Astrocyte (in vitro differentiated cells and primary cell): ENCODE data around the gene GPS2. TPM values are rescaled to one million over a fixed set of nuclear protein-coding genes. Genes with fewer than 3 reads are reported as not detected.

Experiments
- DNase-seq: peaks from one replicate; pipeline ENCODE4 v3.0.0-alpha.2; 2010; ENCODE audit warnings: low read depth
- FAIRE-seq: peaks from 2 replicates; lab custom pipeline; 2011; peaks lifted over from hg19 to GRCh38; lab: Jason Lieb, UNC
- H2AFZ ChIP-seq: 2 replicates; pipeline ENCODE4 v1.6.0; 2012; ENCODE audit warnings: low read depth, low read length, inconsistent platforms
- H3K27ac ChIP-seq: 2 replicates; pipeline ENCODE4 v1.5.1; 2011; ENCODE audit warnings: low read depth, low read length, inconsistent platforms
- H3K27me3 ChIP-seq: 2 replicates; pipeline ENCODE4 v1.6.0; 2011; ENCODE audit warnings: low read length, inconsistent platforms; ENCODE audit not compliant: insufficient read depth
- H3K36me3 ChIP-seq: 2 replicates; pipeline ENCODE4 v1.5.1; 2011; ENCODE audit warnings: low read length, inconsistent platforms; ENCODE audit not compliant: insufficient read depth
- H3K4me1 ChIP-seq: 2 replicates; pipeline ENCODE4 v1.5.1; 2011; ENCODE audit warnings: low read length, inconsistent platforms; ENCODE audit not compliant: insufficient read depth
- H3K4me2 ChIP-seq: 2 replicates; pipeline ENCODE4 v1.6.0; 2012; ENCODE audit warnings: low read length, inconsistent platforms
- H3K4me3 ChIP-seq: 2 replicates; pipeline ENCODE4 v1.5.1; 2011; ENCODE audit warnings: low read depth, mild to moderate bottlenecking, low read length, inconsistent platforms; ENCODE audit not compliant: insufficient read depth
- H3K79me2 ChIP-seq: 2 replicates; pipeline ENCODE4 v1.6.0; 2012; ENCODE audit warnings: mild to moderate bottlenecking, low read length, inconsistent platforms; ENCODE audit not compliant: insufficient read depth
- H3K9ac ChIP-seq: 2 replicates; pipeline ENCODE4 v1.6.0; 2012; ENCODE audit warnings: mild to moderate bottlenecking, low read length, inconsistent platforms
- H3K9me3 ChIP-seq: 2 replicates; pipeline ENCODE4 v1.5.1; 2012; ENCODE audit warnings: low read depth, mild to moderate bottlenecking, low read length, inconsistent platforms; ENCODE audit not compliant: insufficient read depth
- H4K20me1 ChIP-seq: 2 replicates; pipeline ENCODE4 v1.6.0; 2012; ENCODE audit warnings: low read length, inconsistent platforms; ENCODE audit not compliant: insufficient read depth
- H3K27ac Mint-ChIP-seq: one replicate; pipeline ENCODE4 v1.8.0; 2021; ENCODE audit warnings: mild to moderate bottlenecking, mixed read lengths; ENCODE audit not compliant: unreplicated experiment
- H3K27me3 Mint-ChIP-seq: one replicate; pipeline ENCODE4 v1.8.0; 2021; ENCODE audit warnings: low read depth, mixed read lengths; ENCODE audit not compliant: unreplicated experiment
- H3K36me3 Mint-ChIP-seq: one replicate; pipeline ENCODE4 v1.8.0; 2021; ENCODE audit warnings: low read depth, mixed read lengths; ENCODE audit not compliant: unreplicated experiment
- H3K4me1 Mint-ChIP-seq: one replicate; pipeline ENCODE4 v1.8.0; 2021; ENCODE audit warnings: low read depth, mixed read lengths; ENCODE audit not compliant: unreplicated experiment
- H3K4me3 Mint-ChIP-seq: one replicate; pipeline ENCODE4 v1.8.0; 2021; ENCODE audit warnings: mild to moderate bottlenecking, moderate library complexity, mixed read lengths; ENCODE audit not compliant: unreplicated experiment
- H3K9me3 Mint-ChIP-seq: one replicate; pipeline ENCODE4 v1.8.0; 2021; ENCODE audit warnings: mild to moderate bottlenecking, mixed read lengths; ENCODE audit not compliant: unreplicated experiment
- EZH2 ChIP-seq: IDR thresholded peaks from 2 replicates; pipeline ENCODE4 v1.6.1; 2012; ENCODE audit warnings: mild to moderate bottlenecking, low read length, inconsistent platforms; ENCODE audit not compliant: insufficient read depth
- total RNA-seq: library from RNA; stranded (reverse); gene quantifications from 2 replicates; pipeline ENCODE4 v1.2.1, GENCODE V29; 2021
- TF ChIP-seq, protein P1 (sequence below): IDR thresholded peaks from 2 replicates; pipeline ENCODE4 v1.5.1; 2011; ENCODE audit warnings: low read depth, mild to moderate bottlenecking, inconsistent platforms, low read length, moderate library complexity; ENCODE audit not compliant: insufficient read depth

Gene GPS2
- total RNA-seq, 1 donor from 2014 or later, result 49.8 TPM

DNA sequence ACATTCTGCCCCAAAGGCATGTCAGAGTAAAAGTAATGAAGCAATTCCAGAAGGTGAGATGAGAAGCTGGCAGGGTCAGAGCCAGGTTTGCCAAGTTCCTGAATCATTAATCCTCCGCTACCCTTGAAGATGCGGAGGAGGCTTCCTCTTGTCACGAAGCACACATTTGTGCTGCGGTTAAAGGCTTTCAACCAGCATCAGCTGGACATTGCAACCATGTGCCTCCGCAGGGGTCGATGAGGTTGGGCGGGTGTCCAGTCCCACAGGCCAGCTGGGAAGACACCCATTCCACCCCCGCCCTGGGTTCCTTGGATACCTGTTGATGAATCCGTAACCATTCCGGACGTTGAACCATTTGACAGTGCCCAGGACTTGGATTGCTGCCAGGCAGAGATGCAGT, 22.0 kb downstream of the GPS2 start:
- no peaks in the 10 kb centered on the region for H3K36me3 ChIP-seq
- no peak overlapping the region for H3K4me2 ChIP-seq
- H3K36me3 Mint-ChIP-seq, result peaks cover 2% of the 10 kb centered on the region
- peaks cover 8% of the 10 kb centered on the region for H3K4me1 ChIP-seq
- no peaks in the 10 kb centered on the region for H3K9me3 ChIP-seq
- no peak for DNase-seq
- no peaks in the 10 kb centered on the region for H3K9me3 Mint-ChIP-seq
- H3K27me3 Mint-ChIP-seq, result peaks cover 56% of the 10 kb centered on the region
- no peak overlapping the region for H3K9ac ChIP-seq
- no peak overlapping the region for H3K27ac Mint-ChIP-seq
- TF ChIP-seq, protein P1, sequence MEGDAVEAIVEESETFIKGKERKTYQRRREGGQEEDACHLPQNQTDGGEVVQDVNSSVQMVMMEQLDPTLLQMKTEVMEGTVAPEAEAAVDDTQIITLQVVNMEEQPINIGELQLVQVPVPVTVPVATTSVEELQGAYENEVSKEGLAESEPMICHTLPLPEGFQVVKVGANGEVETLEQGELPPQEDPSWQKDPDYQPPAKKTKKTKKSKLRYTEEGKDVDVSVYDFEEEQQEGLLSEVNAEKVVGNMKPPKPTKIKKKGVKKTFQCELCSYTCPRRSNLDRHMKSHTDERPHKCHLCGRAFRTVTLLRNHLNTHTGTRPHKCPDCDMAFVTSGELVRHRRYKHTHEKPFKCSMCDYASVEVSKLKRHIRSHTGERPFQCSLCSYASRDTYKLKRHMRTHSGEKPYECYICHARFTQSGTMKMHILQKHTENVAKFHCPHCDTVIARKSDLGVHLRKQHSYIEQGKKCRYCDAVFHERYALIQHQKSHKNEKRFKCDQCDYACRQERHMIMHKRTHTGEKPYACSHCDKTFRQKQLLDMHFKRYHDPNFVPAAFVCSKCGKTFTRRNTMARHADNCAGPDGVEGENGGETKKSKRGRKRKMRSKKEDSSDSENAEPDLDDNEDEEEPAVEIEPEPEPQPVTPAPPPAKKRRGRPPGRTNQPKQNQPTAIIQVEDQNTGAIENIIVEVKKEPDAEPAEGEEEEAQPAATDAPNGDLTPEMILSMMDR, result no peak
- TF ChIP-seq EZH2, result no peak
- peak overlapping the region; percentile 64 for H3K4me3 Mint-ChIP-seq
- no peaks in the 10 kb centered on the region for H3K79me2 ChIP-seq
- H4K20me1 ChIP-seq, result no peaks in the 10 kb centered on the region
- no peak overlapping the region for H2AFZ ChIP-seq
- no peak overlapping the region for H3K4me3 ChIP-seq
- H3K27ac ChIP-seq, result no peak overlapping the region
- peaks cover 42% of the 10 kb centered on the region for H3K27me3 ChIP-seq
- FAIRE-seq, result no peak
- H3K4me1 Mint-ChIP-seq, result peaks cover 2% of the 10 kb centered on the region

DNA sequence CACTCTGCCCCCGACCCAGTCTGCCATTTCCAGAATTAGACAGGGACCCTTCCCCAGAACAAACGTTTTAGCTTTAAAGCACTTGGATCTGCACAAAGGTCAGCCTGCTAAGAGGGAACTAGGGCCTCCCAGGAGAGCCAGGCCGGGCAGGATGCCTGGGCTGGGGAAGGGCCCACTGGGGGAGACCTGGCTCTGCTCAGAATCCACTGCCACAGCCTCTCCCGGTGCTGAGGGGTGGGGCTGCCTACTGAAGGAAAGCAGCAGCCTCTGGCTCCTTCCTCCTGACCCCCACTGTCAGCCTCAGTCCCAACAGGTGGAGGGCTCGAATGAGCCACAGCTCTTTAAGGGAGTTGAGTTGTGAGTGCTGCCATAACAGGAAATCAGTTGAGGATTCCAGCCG, 22.4 kb downstream of the GPS2 start:
- Histone ChIP-seq H3K36me3 (no peaks in the 10 kb centered on the region), H3K4me2 (no peak overlapping the region), H3K27me3 (peaks cover 45% of the 10 kb centered on the region), H3K9ac (no peak overlapping the region), H4K20me1 (no peaks in the 10 kb centered on the region), H3K4me3 (no peak overlapping the region), H3K4me1 (peaks cover 8% of the 10 kb centered on the region), H3K27ac (no peak overlapping the region), H3K79me2 (no peaks in the 10 kb centered on the region), H2AFZ (no peak overlapping the region), H3K9me3 (no peaks in the 10 kb centered on the region)
- Mint-ChIP-seq H3K4me1 (peaks cover 2% of the 10 kb centered on the region), H3K36me3 (peaks cover 2% of the 10 kb centered on the region), H3K27ac (no peak overlapping the region), H3K4me3 (peak overlapping the region; percentile 64), H3K27me3 (peaks cover 58% of the 10 kb centered on the region), H3K9me3 (no peaks in the 10 kb centered on the region)
- no peak for TF ChIP-seq EZH2
- TF ChIP-seq, protein P1, result no peak
- DNase-seq, result no peak
- no peak for FAIRE-seq

DNA sequence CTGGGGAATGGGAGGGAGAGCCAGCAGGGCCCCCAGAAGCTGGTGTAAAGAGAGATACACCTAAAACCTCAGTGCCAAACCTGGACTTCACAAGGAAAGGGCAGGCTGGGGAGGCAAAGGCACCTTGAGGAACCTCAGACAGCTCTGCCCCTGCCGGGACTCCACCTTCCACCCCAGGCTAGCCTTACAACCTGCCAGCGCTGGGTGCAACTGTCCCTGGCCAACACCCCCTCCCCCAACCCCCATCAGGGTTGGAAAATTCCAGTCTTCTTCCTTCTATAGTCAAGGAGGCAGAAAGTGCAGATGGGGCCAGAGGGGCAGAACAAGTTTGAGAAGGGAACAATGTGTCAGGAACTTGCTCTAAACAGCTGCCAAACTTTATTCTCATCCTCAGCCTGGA, 23.0 kb downstream of the GPS2 start:
- no peak overlapping the region for H3K4me3 ChIP-seq
- peaks cover 2% of the 10 kb centered on the region for H3K36me3 Mint-ChIP-seq
- no peak overlapping the region for H2AFZ ChIP-seq
- no peak overlapping the region for H3K27ac ChIP-seq
- no peak overlapping the region for H3K4me2 ChIP-seq
- peaks cover 63% of the 10 kb centered on the region for H3K27me3 Mint-ChIP-seq
- FAIRE-seq (no peak), DNase-seq (no peak)
- H3K79me2 ChIP-seq, result no peaks in the 10 kb centered on the region
- H3K27me3 ChIP-seq, result peaks cover 47% of the 10 kb centered on the region
- H3K9ac ChIP-seq, result no peak overlapping the region
- H3K9me3 ChIP-seq, result no peaks in the 10 kb centered on the region
- H3K9me3 Mint-ChIP-seq, result no peaks in the 10 kb centered on the region
- H3K4me1 Mint-ChIP-seq, result peaks cover 2% of the 10 kb centered on the region
- TF ChIP-seq, protein P1, result no peak
- TF ChIP-seq EZH2, result no peak
- no peak overlapping the region for H3K27ac Mint-ChIP-seq
- peaks cover 8% of the 10 kb centered on the region for H3K4me1 ChIP-seq
- no peak overlapping the region for H3K4me3 Mint-ChIP-seq
- no peaks in the 10 kb centered on the region for H3K36me3 ChIP-seq
- H4K20me1 ChIP-seq, result no peaks in the 10 kb centered on the region
